IMR-90 (cell line): ENCODE data around the gene KRT79. TPM values are rescaled to one million over a fixed set of nuclear protein-coding genes. Genes with fewer than 3 reads are reported as not detected.

Source experiments
- ATAC-seq: fragments of 200-7000 bp; cut with Tn5 transposase; 2 replicates; pipeline ENCODE4 v1.9.1; 2020; ENCODE audit warnings: low read depth, mild to moderate bottlenecking, moderate library complexity
- BruUV-seq: library from RNA; stranded (reverse); fragments of 400-500 nt; replicated peaks from 2 replicates; lab custom pipeline; 2021; lab: Mats Ljungman, UMichigan
- CTCF ChIA-PET: fragments of 300-600 bp; formaldehyde crosslinking; extraction: SDS; loops from one replicate; lab custom pipeline; 2021; ENCODE audit warnings: antibody characterized with exemption; lab: Yijun Ruan, JAX
- POLR2A ChIA-PET: fragments of 300-600 bp; sonication (Branson Sonifier 250); formaldehyde crosslinking; loops from one replicate; lab custom pipeline; 2022; ENCODE audit warnings: antibody characterized with exemption; ENCODE audit not compliant: unreplicated experiment; lab: Charles Lee
- DNase-seq: peaks from one replicate; pipeline ENCODE4 v3.0.0; 2013
- H2AFZ ChIP-seq: replicated peaks from 2 replicates; pipeline ENCODE3; 2013; ENCODE audit warnings: low read length, mild to moderate bottlenecking; ENCODE audit not compliant: poor library complexity
- H2AK5ac ChIP-seq: 2 replicates; pipeline ENCODE4 v1.6.1; 2013; ENCODE audit warnings: low read depth, low read length, inconsistent platforms
- H2AK9ac ChIP-seq: replicated peaks from 2 replicates; pipeline ENCODE3; 2013; ENCODE audit warnings: mild to moderate bottlenecking, low read depth, low read length, moderate library complexity; ENCODE audit not compliant: poor library complexity
- H2BK120ac ChIP-seq: 2 replicates; pipeline ENCODE4 v1.6.1; 2013; ENCODE audit warnings: low read depth, low read length, inconsistent platforms
- H2BK15ac ChIP-seq: 3 replicates; pipeline ENCODE4 v1.6.1; 2013; ENCODE audit warnings: low read depth, low read length, inconsistent platforms
- H2BK20ac ChIP-seq: 2 replicates; pipeline ENCODE4 v1.6.1; 2013; ENCODE audit warnings: low read depth, mild to moderate bottlenecking, inconsistent platforms, low read length, moderate library complexity
- H2BK5ac ChIP-seq: 2 replicates; pipeline ENCODE4 v1.6.1; 2013; ENCODE audit warnings: mild to moderate bottlenecking, low read depth, low read length, inconsistent platforms; ENCODE audit not compliant: poor library complexity, severe bottlenecking
- H3K14ac ChIP-seq: replicated peaks from 2 replicates; pipeline ENCODE4 v1.6.1; 2013; ENCODE audit warnings: low read depth, low read length, inconsistent platforms
- H3K18ac ChIP-seq: 2 replicates; pipeline ENCODE4 v1.6.1; 2013; ENCODE audit warnings: low read depth, low read length, control low read depth
- H3K23ac ChIP-seq: 2 replicates; pipeline ENCODE4 v1.6.1; 2013; ENCODE audit warnings: low read depth, low read length, inconsistent platforms
- H3K27ac ChIP-seq: 2 replicates; pipeline ENCODE4 v1.5.1; 2013; ENCODE audit warnings: mild to moderate bottlenecking, control low read depth, low read length; ENCODE audit not compliant: insufficient read depth
- H3K27me3 ChIP-seq: 2 replicates; pipeline ENCODE4 v1.6.1; 2013; ENCODE audit warnings: low read length; ENCODE audit not compliant: control insufficient read depth, insufficient read depth
- H3K36me3 ChIP-seq: 2 replicates; pipeline ENCODE4 v1.6.1; 2013; ENCODE audit warnings: low read length, mixed read lengths; ENCODE audit not compliant: control insufficient read depth, insufficient read depth
- H3K4ac ChIP-seq: 2 replicates; pipeline ENCODE4 v1.6.1; 2013; ENCODE audit warnings: low read depth, low read length, inconsistent platforms
- H3K4me1 ChIP-seq: 2 replicates; pipeline ENCODE4 v1.6.1; 2013; ENCODE audit warnings: low read length, mixed read lengths; ENCODE audit not compliant: control insufficient read depth, insufficient read depth
- H3K4me2 ChIP-seq: 2 replicates; pipeline ENCODE4 v1.6.1; 2013; ENCODE audit warnings: low read depth, mild to moderate bottlenecking, control low read depth, low read length, moderate library complexity
- H3K4me3 ChIP-seq: 2 replicates; pipeline ENCODE4 v1.5.1; 2013; ENCODE audit warnings: low read depth, mild to moderate bottlenecking, control low read depth, low read length, moderate library complexity; ENCODE audit not compliant: insufficient read depth
- H3K56ac ChIP-seq: 2 replicates; pipeline ENCODE4 v1.6.1; 2013; ENCODE audit warnings: low read length, inconsistent platforms; ENCODE audit not compliant: insufficient read depth; ENCODE audit errors: extremely low read depth
- H3K79me1 ChIP-seq, 2 experiments: 2 replicates each; pipeline ENCODE4 v1.6.1; 2013; ENCODE audit warnings: low read length in 2 of 2, inconsistent platforms in 1 of 2, low read depth in 1 of 2
- H3K9ac ChIP-seq: 2 replicates; pipeline ENCODE4 v1.6.1; 2013; ENCODE audit warnings: low read depth, low read length, control low read depth
- H3K9me1 ChIP-seq: 2 replicates; pipeline ENCODE4 v1.6.1; 2013; ENCODE audit warnings: low read length, inconsistent platforms; ENCODE audit not compliant: insufficient read depth
- H3K9me3 ChIP-seq: 2 replicates; pipeline ENCODE4 v1.6.1; 2013; ENCODE audit warnings: low read length; ENCODE audit not compliant: control insufficient read depth, insufficient read depth
- H4K20me1 ChIP-seq: 2 replicates; pipeline ENCODE4 v1.6.1; 2013; ENCODE audit warnings: low read length, inconsistent platforms; ENCODE audit not compliant: insufficient read depth
- H4K5ac ChIP-seq: 2 replicates; pipeline ENCODE4 v1.6.1; 2013; ENCODE audit warnings: mild to moderate bottlenecking, low read depth, low read length, control low read depth
- H4K8ac ChIP-seq, 2 experiments: 2 replicates each; pipeline ENCODE4 v1.6.1; 2013; ENCODE audit warnings: low read depth in 2 of 2, low read length in 2 of 2, control low read depth in 1 of 2, inconsistent platforms in 1 of 2
- H4K91ac ChIP-seq: 2 replicates; pipeline ENCODE4 v1.6.1; 2013; ENCODE audit warnings: low read depth, low read length, inconsistent platforms; ENCODE audit not compliant: insufficient read depth
- CHD1 ChIP-seq: IDR thresholded peaks from 2 replicates; pipeline ENCODE4 v1.6.1; 2012; ENCODE audit warnings: low read depth, low read length, improper control_type of control experiment
- FOS ChIP-seq: fragments of 150-350 bp; IDR thresholded peaks from 2 replicates; pipeline ENCODE4 v1.6.1; 2016; ENCODE audit warnings: low read depth, low read length
- MAFK ChIP-seq: IDR thresholded peaks from 2 replicates; pipeline ENCODE4 v1.6.1; 2012; ENCODE audit warnings: low read depth, low read length, improper control_type of control experiment
- MAZ ChIP-seq: IDR thresholded peaks from 2 replicates; pipeline ENCODE4 v1.6.1; 2012; ENCODE audit warnings: low read depth, mild to moderate bottlenecking, low read length, improper control_type of control experiment, moderate library complexity, borderline replicate concordance
- MXI1 ChIP-seq: IDR thresholded peaks from 2 replicates; pipeline ENCODE4 v1.6.1; 2012; ENCODE audit warnings: low read depth, mild to moderate bottlenecking, low read length, moderate library complexity, borderline replicate concordance
- NFE2L2 ChIP-seq: fragments of 150-350 bp; IDR thresholded peaks from 2 replicates; pipeline ENCODE4 v1.6.1; 2016; ENCODE audit warnings: low read depth, mild to moderate bottlenecking, low read length
- RAD21 ChIP-seq: IDR thresholded peaks from 2 replicates; pipeline ENCODE4 v1.6.1; 2012; ENCODE audit warnings: low read length, improper control_type of control experiment
- RCOR1 ChIP-seq: IDR thresholded peaks from 2 replicates; pipeline ENCODE4 v1.6.1; 2012; ENCODE audit warnings: mild to moderate bottlenecking, low read length, improper control_type of control experiment; ENCODE audit not compliant: insufficient replicate concordance
- RFX5 ChIP-seq: IDR thresholded peaks from 2 replicates; pipeline ENCODE4 v1.8.0; 2012; ENCODE audit warnings: low read depth, mild to moderate bottlenecking, low read length, moderate library complexity
- SMC3 ChIP-seq: fragments of 150-350 bp; IDR thresholded peaks from 2 replicates; pipeline ENCODE4 v1.6.1; 2016; ENCODE audit warnings: low read depth, mild to moderate bottlenecking, antibody characterized with exemption, low read length, moderate library complexity
- WGBS, 2 experiments: methylation state at CpG; one replicate each; pipeline versions ENCODE4 v1.1.5 to v1.1.7; 2013; ENCODE audit warnings: missing lambda C conversion rate in 2 of 2; ENCODE audit not compliant: insufficient read length in 1 of 2; ENCODE audit errors: extremely low coverage in 2 of 2; 5-methylcytosine and 5-hydroxymethylcytosine counted together
- dilution Hi-C: fragments of 300-500 bp; cut with HindIII; formaldehyde crosslinking; loops from one replicate; pipeline ENCODE4 v1.14.3; 2018; ENCODE audit warnings: low sequenced_read_pairs; ENCODE audit not compliant: unreplicated experiment
- in situ Hi-C: fragments of 300-500 bp; cut with MboI; formaldehyde crosslinking; loops from 3 replicates; pipeline ENCODE4 v1.14.3; 2019; ENCODE audit warnings: low sequenced_read_pairs, inconsistent platforms, mixed read lengths
- intact Hi-C: fragments of 100-400 bp; cut with micrococcal nuclease; formaldehyde crosslinking; loops from 2 replicates; pipeline ENCODE4 v1.10.0; 2022
- polyA plus RNA-seq, 3 experiments: library from polyadenylated mRNA; depleted of rRNA; stranded (reverse); fragments of >200 nt; gene quantifications; 2 replicates each; pipeline ENCODE4 v1.2.3, GENCODE V29; 2012; ENCODE audit warnings: low replicate concordance in 1 of 3
- total RNA-seq: library from RNA; depleted of rRNA; stranded (reverse); fragments of >200 nt; gene quantifications from 2 replicates; pipeline ENCODE4 v1.2.3, GENCODE V29; 2012
- TF ChIP-seq, protein P1 (sequence below): fragments of 150-350 bp; IDR thresholded peaks from 2 replicates; pipeline ENCODE4 v1.6.1; 2016; ENCODE audit warnings: low read depth, mild to moderate bottlenecking, low read length, moderate library complexity, borderline replicate concordance
- TF ChIP-seq, protein P2 (sequence below): fragments of 150-350 bp; IDR thresholded peaks from 2 replicates; pipeline ENCODE4 v1.6.1; 2017; ENCODE audit warnings: mild to moderate bottlenecking, antibody characterized with exemption, low read length, low read depth

The KRT79 gene
- total and polyA plus RNA-seq, 2 of the 4 experiments (the other 2 are of a cell fraction), result under 0.01 to 0.24 TPM

DNA sequence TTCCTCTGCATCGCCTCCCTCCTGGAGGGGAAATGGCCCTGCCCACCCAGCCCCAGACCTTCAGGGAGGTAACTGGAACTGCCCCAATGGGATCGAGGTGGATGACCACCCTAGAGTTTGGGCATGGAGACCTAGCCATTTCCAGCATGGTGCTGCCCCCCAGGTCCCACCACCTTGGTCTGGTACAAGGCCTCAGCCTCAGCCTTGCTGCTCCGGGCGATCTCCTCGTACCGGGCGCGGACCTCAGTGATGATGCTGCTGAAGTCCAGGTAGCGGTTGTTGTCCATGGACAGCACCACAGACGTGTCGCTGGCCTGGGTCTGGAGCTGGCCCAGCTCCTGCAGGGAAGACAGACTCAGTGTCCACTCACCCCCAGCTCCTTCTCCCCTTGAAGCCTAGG lies 10.3 kb upstream of the KRT79 start:
- Histone ChIP-seq H3K4me1 (no peaks in the 10 kb centered on the region), H3K4me2 (no peak overlapping the region), H3K18ac (no peak overlapping the region), H3K4ac (no peak overlapping the region), H3K9me1 (no peaks in the 10 kb centered on the region), H3K56ac (no peak overlapping the region), H2AK9ac (no peak overlapping the region), H2BK20ac (no peak overlapping the region), H3K9me3 (no peaks in the 10 kb centered on the region), H3K79me1 (no peaks in the 10 kb centered on the region), H2AK5ac (no peak overlapping the region), H3K27me3 (peaks cover 39% of the 10 kb centered on the region), H4K91ac (no peak overlapping the region), H3K14ac (no peak overlapping the region), H2BK5ac (no peak overlapping the region), H4K5ac (no peak overlapping the region), H3K36me3 (no peaks in the 10 kb centered on the region), H2AFZ (no peak overlapping the region), H3K4me3 (no peak overlapping the region), H3K9ac (no peak overlapping the region), H3K23ac (no peak overlapping the region), H4K8ac (no peak overlapping the region), H2BK15ac (no peak overlapping the region), H4K20me1 (no peaks in the 10 kb centered on the region), H3K27ac (no peak overlapping the region), H2BK120ac (no peak overlapping the region)
- BruUV-seq, result no TSS peak
- 75% methylated on average over 7 of the region's 11 CpGs; no CpG with 5 or more reads in 1 of the 2 experiments for WGBS, 2 experiments
- ATAC-seq, result no peak
- no peak for DNase-seq
- intact Hi-C loops, result no loop called here
- POLR2A ChIA-PET, result no interaction called here
- dilution Hi-C loops, result no loop called here
- in situ Hi-C loops, result no loop called here
- no peak for TF ChIP-seq MAFK
- no peak for TF ChIP-seq RAD21
- TF ChIP-seq MXI1, result no peak
- no peak for TF ChIP-seq CHD1
- TF ChIP-seq, protein P1, sequence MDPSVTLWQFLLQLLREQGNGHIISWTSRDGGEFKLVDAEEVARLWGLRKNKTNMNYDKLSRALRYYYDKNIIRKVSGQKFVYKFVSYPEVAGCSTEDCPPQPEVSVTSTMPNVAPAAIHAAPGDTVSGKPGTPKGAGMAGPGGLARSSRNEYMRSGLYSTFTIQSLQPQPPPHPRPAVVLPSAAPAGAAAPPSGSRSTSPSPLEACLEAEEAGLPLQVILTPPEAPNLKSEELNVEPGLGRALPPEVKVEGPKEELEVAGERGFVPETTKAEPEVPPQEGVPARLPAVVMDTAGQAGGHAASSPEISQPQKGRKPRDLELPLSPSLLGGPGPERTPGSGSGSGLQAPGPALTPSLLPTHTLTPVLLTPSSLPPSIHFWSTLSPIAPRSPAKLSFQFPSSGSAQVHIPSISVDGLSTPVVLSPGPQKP, result no peak
- no peak for TF ChIP-seq SMC3
- TF ChIP-seq, protein P2, sequence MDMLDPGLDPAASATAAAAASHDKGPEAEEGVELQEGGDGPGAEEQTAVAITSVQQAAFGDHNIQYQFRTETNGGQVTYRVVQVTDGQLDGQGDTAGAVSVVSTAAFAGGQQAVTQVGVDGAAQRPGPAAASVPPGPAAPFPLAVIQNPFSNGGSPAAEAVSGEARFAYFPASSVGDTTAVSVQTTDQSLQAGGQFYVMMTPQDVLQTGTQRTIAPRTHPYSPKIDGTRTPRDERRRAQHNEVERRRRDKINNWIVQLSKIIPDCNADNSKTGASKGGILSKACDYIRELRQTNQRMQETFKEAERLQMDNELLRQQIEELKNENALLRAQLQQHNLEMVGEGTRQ, result no peak
- no peak for TF ChIP-seq RFX5
- no peak for TF ChIP-seq MAZ
- no peak for TF ChIP-seq NFE2L2
- no peak for TF ChIP-seq FOS
- TF ChIP-seq RCOR1, result no peak
- CTCF ChIA-PET, result no interaction called here
